ENCODE results near the gene MRPS6.

The MRPS6 gene

DNA sequence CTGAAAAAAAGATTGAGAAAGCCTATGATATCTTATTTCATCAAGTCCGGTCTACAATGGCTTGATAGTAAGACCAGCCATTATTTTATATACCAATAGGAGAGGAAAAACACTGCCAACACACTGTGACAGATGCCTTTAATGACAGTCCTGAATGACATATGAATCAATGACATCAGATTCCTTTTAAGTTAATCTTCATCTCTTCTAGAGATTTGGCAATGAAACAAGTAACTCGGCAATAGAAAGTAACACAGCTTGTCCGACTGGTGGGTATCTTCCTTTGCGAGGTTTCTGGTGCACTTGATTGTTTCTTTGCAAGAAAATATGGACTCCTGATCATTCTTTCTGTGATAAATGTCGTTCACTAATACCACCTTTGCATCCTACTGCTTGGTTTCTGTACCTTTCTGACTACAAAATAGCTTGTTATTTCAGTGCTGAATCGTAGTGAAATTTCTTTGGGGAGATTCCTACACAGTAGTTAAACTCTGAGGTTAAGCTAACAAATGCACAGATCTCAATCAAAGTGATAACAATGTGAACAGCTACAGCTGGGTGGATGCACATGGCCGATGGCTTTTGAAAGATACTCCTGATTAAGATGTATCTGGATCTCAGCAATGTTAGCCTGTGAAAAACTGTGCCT is 104.7 kb downstream of the MRPS6 start:
- no peak for DNase-seq (ENCODE audit: low read depth in 3 of 3, low spot score in 1 of 3)

DNA sequence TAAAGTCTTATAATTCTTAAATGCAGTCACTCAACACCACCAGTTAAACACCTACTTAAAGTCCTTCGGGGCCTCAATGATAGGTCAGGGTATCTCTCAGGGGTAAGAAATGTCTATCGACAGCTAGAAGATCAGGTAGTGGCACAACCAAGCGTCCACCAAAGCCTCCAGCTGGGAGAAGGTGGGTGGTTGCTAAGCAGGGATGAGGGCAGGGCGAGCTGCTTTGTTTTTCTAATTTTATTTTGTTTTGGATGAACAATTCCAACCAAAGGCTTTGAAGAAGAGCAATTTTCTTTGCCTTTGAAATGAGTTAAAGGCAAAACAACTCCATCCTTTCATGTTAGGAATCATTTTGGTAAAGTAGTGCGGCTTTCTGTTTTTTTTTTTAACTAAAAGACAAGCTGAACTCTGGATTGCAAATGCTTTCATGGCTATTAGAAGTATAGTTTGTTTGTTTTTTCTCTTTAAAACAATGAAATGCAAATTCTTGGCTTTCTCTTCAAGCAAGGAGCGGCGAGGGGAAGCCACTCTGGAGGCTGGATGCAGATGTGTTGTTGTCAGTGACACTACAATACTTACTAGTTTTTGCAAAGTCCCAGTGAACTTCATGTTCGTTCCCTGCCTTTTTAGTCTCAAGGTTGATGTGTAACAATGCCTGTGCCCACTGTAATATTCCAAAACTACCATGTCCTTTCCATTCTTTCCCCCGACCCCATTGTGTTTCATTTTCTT is 106.0 kb downstream of the MRPS6 start:
- DNase-seq (ENCODE audit: low read depth in 3 of 3, low spot score in 1 of 3) = no peak

DNA sequence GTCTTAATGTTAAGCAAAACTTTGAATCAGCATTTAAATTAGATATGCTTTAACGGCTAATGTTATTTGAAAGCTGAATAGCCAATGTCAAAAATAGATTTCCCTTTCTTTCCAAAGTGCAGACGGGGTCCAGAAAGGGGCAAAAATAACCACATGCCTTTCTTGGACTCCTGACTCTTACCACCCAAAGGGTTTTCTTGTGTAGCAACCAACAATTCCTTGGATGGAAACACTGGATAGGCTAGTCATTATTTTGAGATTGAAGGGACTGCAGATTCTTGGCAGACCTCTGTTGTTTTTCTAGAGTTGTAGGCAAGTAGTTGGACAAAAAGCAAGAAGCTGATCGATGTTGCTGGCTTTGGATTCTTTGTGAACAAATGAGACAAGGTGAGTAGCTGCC is 107.0 kb downstream of the MRPS6 start:
- no peak for DNase-seq (ENCODE audit: low read depth in 3 of 3, low spot score in 1 of 3)

DNA sequence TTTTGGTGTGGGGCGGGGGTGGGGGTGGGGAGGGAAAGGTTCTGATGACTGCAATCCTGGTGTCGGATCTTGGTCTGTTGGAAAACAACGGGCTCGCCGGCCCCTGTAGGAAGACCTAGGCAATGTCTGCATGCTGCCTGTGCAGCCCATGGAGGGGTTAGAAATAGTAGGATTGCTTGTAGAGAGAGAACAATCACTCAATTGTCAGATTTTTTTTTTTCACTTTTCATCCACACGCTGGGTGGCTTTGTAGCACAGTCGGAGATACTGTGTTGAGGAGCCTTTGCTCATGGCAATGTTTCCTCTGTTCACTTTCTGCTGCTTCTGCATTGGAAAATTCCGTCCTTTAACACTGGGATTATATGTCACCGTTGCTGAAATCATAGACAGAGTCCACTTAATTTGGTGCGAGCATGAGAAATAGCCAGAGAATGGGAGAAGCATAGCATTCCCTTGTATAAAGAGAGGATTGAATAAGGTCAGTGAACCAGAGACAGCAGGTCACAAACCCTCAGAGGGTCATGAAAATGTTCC is 107.5 kb downstream of the MRPS6 start:
- DNase-seq (ENCODE audit: low read depth in 3 of 3, low spot score in 1 of 3) = no peak

DNA sequence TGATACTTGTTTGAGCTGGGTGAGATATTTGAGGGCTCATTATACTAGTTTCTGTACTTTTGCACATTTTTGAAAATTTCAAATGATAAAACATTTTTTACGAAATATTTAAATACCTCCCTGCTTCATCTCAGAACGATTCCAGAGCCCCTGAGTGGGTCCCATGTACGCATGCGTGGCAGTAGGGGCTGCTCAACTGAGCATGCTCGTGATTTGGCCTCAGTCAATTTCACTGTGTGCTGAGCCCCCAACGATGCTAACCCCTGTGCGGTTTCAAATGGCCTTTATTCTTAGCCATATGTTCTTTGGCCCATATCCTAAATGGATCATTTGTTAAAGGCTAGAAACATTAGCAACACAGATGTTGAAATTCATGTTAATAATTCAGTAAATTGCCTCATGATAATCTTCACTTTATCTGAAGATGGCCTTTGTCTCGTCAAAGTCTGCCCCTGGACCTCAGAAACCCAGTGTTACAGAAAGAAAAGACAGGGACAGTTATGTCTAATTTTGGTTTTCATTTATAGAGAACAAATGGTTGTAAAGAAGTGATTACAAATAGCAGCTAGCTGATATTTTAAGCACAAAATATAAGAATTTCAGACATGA is 108.2 kb downstream of the MRPS6 start:
- no peak for DNase-seq (ENCODE audit: low read depth in 3 of 3, low spot score in 1 of 3)

DNA sequence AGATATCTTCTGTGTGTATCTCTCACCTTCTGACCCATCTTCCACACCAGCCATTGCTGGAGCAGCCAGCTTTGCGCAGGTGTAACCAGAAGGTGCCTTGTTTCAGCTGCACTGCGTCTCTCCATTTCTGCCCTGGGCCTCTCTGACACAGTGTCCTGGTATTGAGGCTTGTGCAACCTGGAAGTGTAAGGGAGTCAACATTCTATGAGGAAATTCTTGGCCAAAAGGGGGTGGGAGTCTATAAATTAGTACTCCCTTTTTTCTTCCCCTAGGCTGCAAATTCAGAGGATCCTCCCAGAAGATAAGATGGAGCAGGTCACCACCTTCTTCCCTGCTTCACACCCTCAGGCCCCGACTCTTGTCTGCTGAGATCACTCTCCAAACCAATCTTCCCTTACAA is 109.1 kb downstream of the MRPS6 start:
- no peak for DNase-seq (ENCODE audit: low read depth in 3 of 3, low spot score in 1 of 3)

DNA sequence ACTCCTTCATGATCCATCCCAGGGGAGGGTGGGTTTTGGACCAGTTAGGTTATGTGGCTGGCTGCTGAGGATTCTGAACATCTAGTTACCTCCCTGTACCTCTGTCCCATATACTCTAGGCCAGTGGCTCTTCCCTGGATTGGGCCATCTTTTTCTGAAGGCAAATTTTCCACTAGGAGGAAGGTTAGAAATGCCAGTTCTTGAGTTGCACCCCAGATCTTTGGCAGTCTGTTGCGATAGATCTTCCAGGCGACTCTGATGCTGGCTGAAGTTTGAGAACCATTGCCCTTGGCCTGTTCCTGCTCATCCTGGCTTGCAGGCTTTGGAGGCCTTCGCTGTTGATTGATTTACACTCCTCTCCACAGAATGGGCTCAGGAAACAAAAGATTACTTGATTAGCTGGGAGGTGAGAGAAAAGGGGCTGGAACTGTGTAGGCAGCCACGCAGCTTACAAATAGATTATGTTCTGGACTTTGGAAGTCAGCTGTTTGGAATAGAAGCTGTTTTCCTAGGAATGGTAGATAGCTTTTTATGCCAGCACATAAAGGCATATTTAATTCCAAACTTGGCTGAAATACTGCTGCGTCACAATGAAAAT is 110.1 kb downstream of the MRPS6 start:
- DNase-seq (ENCODE audit: low read depth in 3 of 3, low spot score in 1 of 3) = no peak

DNA sequence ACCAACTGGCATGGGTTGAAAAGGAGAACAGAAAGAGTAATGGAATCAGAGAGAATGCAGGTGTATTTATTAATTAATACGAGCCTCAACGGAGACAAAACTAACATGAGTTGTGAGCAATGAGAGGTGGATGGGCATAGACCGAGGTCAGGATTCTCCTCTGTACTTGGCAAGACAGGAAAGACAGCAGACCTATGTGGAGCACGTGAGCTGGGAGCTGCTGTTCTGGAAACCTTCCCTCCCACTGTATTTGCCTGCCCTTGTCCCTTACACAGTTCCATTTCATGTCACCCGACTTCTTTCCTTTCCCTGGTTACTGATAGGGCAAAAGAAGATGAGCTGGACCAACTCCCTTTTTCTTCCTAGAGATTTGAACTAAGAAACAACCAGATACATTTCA is 110.9 kb downstream of the MRPS6 start:
- DNase-seq (ENCODE audit: low read depth in 3 of 3, low spot score in 1 of 3) = no peak

DNA sequence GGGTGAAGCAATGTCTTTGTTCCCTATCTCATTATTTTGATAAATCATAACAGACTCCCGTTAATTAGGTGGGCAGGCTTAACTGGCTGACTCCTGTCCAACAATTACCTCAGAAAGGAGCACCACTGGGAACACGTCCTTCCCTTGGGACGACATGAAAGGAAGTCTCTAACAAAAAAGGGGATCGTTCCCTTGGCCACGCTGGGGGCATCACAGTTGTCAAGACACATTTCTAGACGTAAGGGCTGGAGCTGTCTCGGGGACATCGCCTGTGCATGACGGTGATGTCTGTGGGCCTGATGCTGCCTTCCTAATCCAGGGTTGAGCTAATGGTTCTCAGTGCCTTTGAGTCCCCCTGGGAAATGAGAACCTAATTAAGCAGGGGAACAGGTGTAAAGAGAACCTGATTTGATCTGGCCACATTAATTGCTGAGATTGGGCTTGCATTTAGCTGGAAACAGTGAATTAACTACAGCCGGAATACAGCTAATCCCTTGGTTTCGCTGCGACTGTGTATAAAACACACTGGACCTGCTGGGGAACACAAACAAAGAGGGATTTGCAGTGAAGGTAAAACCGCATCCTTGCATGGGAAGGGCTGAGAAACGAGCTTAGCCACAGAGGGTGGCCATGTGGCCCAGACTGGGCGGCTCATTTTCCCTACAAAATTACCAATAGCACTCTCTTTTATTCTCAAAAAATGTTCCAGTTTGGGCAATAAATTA is 111.8 kb downstream of the MRPS6 start:
- DNase-seq (ENCODE audit: low read depth in 3 of 3, low spot score in 1 of 3) = no peak

DNA sequence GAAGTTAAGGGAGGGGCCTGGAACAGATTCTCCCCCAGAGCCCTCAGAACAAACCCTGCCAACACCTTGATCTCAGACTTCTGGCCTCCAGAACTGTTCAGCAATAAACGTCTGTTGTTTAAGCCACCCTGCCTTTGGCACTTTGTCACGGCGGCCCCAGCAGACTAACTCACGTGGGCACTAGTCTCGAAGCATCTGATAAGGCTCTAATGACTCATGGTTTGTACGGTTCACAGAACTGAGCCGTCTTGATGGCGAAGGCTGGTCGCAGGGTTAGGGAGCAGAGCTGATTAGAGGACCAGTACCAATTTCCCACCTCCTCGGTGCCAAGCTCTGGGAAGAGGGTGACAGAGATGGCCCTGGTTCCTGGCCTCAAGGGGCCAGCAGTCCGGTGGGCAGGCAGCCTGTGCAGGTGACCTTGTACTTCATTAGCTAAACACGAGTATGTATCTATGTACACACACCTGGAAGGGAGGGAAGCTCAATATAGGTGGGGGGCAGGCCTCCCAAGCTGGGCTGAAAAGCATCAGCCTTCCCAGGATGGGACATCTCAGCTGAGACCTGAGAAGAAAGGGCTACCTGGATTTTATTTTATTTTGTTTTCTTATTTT is 112.8 kb downstream of the MRPS6 start:
- no peak for DNase-seq (ENCODE audit: low read depth in 3 of 3, low spot score in 1 of 3)

DNA sequence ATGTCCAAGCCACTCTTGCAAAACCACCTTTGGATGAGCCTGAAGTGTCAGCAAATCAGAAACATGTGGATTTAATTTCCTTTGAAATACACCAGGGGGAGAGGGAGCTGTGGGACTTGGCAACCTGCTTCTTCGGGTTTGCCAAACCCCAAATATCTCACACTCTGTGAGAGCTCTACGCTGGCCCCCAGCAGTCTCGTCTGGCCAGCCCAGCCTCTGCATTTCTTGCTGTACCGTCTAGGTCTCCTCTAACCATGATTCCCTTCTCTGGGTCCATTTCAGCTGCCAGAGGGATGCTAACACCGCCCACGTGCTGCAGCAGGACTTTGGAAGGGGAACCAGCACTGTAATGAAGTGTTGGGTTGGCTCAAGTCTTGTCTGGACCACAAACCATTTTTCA is 114.6 kb downstream of the MRPS6 start:
- no peak for DNase-seq (ENCODE audit: low read depth in 3 of 3, low spot score in 1 of 3)

DNA sequence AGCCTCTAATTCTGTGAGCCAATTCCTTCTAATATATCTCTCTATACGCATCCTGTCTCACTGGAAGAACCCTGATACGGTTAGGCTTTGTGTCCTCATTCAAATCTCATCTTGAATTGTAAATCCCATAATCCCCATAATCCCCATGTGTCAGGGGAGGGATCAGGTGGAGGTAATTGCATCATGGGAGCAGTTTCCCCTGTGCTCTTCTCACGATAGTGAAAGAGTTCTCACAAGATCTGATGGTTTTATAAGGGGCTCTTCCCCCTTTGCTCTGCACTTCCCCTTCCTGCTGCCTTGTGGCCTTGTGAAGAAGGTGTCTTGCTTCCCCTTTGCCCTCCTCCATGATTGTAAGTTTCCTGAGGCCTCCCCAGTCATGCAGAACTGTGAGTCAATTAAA is 116.1 kb downstream of the MRPS6 start:
- DNase-seq (ENCODE audit: low read depth in 3 of 3, low spot score in 1 of 3) = no peak

DNA sequence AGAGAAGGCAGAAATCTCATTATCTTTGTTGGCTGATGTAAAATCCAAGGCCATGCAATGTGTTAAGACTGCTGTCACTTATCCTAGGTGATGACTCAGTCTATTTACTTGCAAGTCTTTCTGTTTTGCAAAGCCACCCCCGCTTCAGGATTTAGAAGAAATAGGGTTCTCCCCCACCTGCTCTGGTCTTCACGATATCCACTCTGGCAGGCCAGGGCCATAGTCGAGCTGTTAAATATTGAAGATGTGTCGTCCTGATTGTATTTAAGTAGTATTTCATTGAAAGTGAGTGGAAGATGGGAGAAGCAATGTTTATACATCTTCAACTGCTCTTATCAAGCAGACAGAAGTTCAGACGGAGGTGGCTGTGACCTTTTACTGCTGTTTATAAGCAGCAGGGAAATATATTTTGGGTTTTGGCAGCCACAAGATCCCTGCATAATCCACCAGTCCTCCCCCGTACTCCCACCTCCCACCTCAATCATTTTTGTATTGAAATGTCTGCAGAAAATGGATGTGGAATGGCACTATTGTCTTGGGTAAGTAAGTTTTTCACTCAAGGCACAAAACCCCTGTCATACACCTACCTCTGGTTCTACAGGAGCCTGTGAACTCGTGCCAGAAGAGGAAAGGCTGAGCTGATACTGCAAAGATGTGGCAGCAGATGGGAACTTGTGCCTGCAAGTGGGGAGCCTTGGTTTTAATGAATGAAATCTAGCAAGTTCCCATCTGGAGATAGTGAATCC is 117.4 kb downstream of the MRPS6 start:
- DNase-seq (ENCODE audit: low read depth in 3 of 3, low spot score in 1 of 3) = no peak

DNA sequence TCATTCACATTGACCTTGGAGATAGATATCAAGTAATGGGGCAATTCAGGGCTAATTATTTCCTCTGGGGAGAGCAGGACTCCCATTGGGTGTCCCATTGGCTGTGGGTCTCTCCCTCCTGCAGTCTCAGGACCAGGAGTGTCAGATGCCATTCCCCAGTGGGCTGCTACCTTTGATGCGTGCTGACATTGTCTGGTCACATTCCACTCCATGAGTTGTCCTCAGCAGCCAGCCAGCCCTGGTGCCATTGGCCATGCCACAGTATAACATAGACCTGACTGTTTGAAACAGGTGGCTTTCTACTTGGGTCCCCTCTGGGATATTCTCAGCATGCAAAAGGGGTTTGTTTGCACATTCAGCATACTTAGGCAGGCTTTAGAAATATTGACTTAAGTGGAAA is 118.5 kb downstream of the MRPS6 start:
- no peak for DNase-seq (ENCODE audit: low read depth in 3 of 3, low spot score in 1 of 3)

Data from stimulated activated CD4-positive, alpha-beta T cell treated with anti-CD3 and anti-CD28 coated beads, TNF-alpha, amount 100 ng/mL, for 1 hour (primary cell).